Pancreas (tissue), 10 donors: ENCODE measurements around the gene GSG1L. TPM values are rescaled to one million over a fixed set of nuclear protein-coding genes. Genes with fewer than 3 reads are reported as not detected.

Experiments used
- ATAC-seq, 4 donors: fragments of 200-7000 bp; cut with Tn5 transposase; one replicate each; pipeline versions ENCODE4 v1.8.0 to v1.9.1; 2020; ENCODE audit warnings: mild to moderate bottlenecking in 4 of 4, moderate library complexity in 4 of 4
- DNase-seq, 6 donors: peaks; one replicate each; pipeline ENCODE4 v3.0.0-alpha.2; 2020
- FAIRE-seq: peaks from 2 replicates; lab custom pipeline; 2012; peaks lifted over from hg19 to GRCh38; lab: Jason Lieb, UNC
- H3K27ac ChIP-seq, 4 donors: fragments of 200-600 bp; sonication (generic); 1 replicate in 3 of 4; 2 replicates in 1 of 4; pipeline versions ENCODE4 v1.5.0 to v1.8.0; 2020
- H3K27me3 ChIP-seq, 4 donors: fragments of 200-600 bp; one replicate each; pipeline ENCODE4 v1.8.0; 2021
- H3K36me3 ChIP-seq, 3 donors: fragments of 200-600 bp; sonication (generic) in 1 of 3; one replicate each; pipeline versions ENCODE4 v1.5.0 to v1.8.0; 2020 to 2021
- H3K4me1 ChIP-seq, 3 donors: fragments of 200-600 bp; one replicate each; pipeline ENCODE4 v1.8.0; 2021
- H3K4me3 ChIP-seq, 4 donors: fragments of 200-600 bp; sonication (generic) in 2 of 4; one replicate each; pipeline versions ENCODE4 v1.5.0 to v1.8.0; 2020 to 2021
- H3K9me3 ChIP-seq, 4 donors: fragments of 200-600 bp; one replicate each; pipeline ENCODE4 v1.8.0; 2021
- WGBS, 2 donors: extraction: QIAGEN DNeasy Blood & Tissue Kit; methylation state at CpG; one replicate each; pipeline ENCODE4 v1.1.7; 2013; 5-methylcytosine and 5-hydroxymethylcytosine counted together
- intact Hi-C, 3 donors: fragments of 100-400 bp; cut with DNase I; formaldehyde crosslinking; loops; one replicate each; pipeline versions ENCODE4 v1.11.1 to v1.14.2; 2022
- polyA plus RNA-seq, 2 donors: library from polyadenylated mRNA; stranded (reverse); fragments of 200-250 nt; gene quantifications; one replicate each; pipeline ENCODE4 v1.2.3, GENCODE V29; 2013
- total RNA-seq, 6 donors: library from RNA; stranded (reverse); fragmentation: NEBNext Ultra II Directional in 4 of 6; extraction: Animal tissue kit (Norgen Biotek cat#: 25700) in 4 of 6; gene quantifications; one replicate each; pipeline versions ENCODE4 v1.2.1 to v1.2.4, GENCODE V29; 2021 to 2023
- TF ChIP-seq, protein P1 (sequence below), 4 donors: fragments of 200-600 bp; sonication (generic) in 3 of 4; IDR thresholded peaks; one replicate each; pipeline versions ENCODE4 v1.5.0 to v1.8.0; 2021; ENCODE audit warnings: antibody characterized with exemption in 4 of 4
- donor health status: healthy with polysubstance abuse.
- donor health status: DM: no; HTN: no; CAD: no; lungs with moderate emphysema.
- donor health status: DM: no; HTN: no; CAD: no.
- donor health status: control.
- donor health status: control.
- donor health status: Bipolar disorder and iron deficiency.
- donor health status: DM: yes; HTN: yes; CAD: no.
- donor health status: DM: no; HTN: no; CAD: no.
- donor health status: DM: no; HTN: no; CAD: no.
- donor health status: DM: yes; HTN: yes; CAD: no.

The GSG1L gene
- total and polyA plus RNA-seq, 8 donors: 0.02 to 0.12 TPM; not detected in 6

DNA sequence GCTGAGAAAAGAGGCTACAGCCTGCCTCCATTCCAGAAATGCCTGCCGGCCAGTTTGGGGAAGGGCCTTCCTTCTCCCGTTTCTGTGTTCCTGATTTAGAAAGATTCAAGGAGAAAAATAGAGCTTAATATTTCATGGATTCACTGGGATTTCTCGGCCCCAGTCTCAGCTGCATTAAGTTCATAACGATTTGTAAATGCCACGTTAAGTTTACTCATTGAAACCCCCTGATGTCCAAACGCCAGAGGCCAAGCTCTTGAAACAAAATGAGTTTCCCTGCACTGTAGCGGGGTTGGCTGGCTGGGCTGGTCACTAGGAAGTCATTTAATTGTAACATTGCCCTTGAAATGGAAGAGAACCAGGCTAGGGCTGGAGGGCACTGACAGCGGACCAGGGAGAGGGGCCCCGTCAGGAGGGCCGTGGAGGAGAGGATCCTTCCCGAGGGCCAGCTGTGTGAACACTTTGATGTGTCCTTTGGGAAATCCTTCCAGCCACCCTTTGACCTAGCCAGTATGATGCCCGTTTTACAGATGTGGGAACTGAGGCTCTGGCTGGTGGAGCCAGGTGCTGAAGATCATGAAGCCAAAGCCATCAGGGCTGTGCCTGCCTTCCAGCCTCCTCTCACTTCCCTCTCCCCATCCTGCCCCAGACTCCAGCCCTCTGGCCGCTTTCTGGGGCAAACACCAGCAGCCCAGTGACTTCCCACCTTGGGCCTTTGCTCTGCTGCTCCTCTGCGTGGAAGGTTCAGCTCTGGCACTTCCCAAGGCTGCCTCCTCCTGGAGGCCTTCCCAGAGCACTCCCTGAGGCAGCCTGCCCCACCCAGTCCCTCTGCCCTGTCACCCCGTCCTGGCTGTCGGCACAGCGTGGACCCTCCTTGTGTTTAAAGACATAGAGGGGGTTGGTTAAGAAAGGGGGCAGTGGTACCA, 293.0 kb downstream of the GSG1L start:
- Histone ChIP-seq H3K4me3 (no peak overlapping the region), H3K27me3 (no peaks in the 10 kb centered on the region), H3K9me3 (no peaks in the 10 kb centered on the region), H3K4me1 (no peaks in the 10 kb centered on the region), H3K27ac (no peak overlapping the region), H3K36me3 (peaks cover 0 to 20% (median 0%) of the 10 kb centered on the region in 3 donors)
- FAIRE-seq (no peak), DNase-seq (peak in 1 of 6 donors; percentile 30), ATAC-seq (no peak)
- intact Hi-C loops: no loop called here
- TF ChIP-seq, protein P1, sequence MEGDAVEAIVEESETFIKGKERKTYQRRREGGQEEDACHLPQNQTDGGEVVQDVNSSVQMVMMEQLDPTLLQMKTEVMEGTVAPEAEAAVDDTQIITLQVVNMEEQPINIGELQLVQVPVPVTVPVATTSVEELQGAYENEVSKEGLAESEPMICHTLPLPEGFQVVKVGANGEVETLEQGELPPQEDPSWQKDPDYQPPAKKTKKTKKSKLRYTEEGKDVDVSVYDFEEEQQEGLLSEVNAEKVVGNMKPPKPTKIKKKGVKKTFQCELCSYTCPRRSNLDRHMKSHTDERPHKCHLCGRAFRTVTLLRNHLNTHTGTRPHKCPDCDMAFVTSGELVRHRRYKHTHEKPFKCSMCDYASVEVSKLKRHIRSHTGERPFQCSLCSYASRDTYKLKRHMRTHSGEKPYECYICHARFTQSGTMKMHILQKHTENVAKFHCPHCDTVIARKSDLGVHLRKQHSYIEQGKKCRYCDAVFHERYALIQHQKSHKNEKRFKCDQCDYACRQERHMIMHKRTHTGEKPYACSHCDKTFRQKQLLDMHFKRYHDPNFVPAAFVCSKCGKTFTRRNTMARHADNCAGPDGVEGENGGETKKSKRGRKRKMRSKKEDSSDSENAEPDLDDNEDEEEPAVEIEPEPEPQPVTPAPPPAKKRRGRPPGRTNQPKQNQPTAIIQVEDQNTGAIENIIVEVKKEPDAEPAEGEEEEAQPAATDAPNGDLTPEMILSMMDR (IDR thresholded peaks at IDR 0.05): no peak
- 84 to 88% methylated on average over 17 of the region's 17 CpGs for WGBS, 2 donors

DNA sequence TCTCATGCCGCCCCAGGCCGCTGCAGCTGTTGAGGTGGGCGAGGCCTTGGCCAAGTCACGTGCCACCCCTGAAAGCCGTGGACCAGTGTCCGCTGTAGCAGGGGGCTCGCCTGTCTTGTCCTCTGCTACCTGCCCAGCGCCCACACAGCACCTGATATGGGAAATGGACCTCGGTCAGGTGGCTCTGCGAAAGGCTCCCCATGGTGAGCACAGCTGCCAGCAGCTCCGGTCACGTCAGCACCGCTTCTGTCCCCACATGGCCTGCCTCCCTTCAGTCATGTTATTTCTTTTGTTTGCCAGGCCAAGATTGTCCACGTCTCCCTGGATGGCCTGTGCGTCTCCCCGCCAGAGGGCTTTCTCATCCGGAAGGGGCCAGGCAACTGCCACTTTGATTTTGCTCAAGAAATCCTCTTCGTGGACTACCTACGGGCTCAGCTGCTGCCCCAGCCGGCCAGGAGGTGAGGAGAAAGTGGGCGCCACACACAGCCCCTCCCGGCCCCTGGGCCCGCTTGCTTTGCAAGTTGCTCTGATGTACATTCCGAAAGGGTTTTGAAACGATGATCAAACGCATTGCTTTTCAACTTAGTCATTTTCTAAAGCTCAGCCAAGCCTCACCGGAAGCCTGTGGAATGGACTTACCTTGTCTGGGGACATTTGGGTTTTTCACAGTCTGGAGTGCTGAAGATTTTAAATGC, 293.8 kb downstream of the GSG1L start:
- DNase-seq: peak in 1 of 6 donors; percentile 42
- FAIRE-seq: no peak
- intact Hi-C loops: no loop called here
- H3K27me3 ChIP-seq: no peaks in the 10 kb centered on the region
- no peaks in the 10 kb centered on the region for H3K4me1 ChIP-seq
- H3K36me3 ChIP-seq: peaks cover 0 to 16% (median 0%) of the 10 kb centered on the region in 3 donors
- H3K4me3 ChIP-seq: no peak overlapping the region
- no peak for ATAC-seq
- TF ChIP-seq, protein P1 (IDR thresholded peaks at IDR 0.05): no peak
- no peaks in the 10 kb centered on the region for H3K9me3 ChIP-seq
- 91% methylated on average over 27 of the region's 27 CpGs for WGBS, 2 donors
- H3K27ac ChIP-seq: no peak overlapping the region

DNA sequence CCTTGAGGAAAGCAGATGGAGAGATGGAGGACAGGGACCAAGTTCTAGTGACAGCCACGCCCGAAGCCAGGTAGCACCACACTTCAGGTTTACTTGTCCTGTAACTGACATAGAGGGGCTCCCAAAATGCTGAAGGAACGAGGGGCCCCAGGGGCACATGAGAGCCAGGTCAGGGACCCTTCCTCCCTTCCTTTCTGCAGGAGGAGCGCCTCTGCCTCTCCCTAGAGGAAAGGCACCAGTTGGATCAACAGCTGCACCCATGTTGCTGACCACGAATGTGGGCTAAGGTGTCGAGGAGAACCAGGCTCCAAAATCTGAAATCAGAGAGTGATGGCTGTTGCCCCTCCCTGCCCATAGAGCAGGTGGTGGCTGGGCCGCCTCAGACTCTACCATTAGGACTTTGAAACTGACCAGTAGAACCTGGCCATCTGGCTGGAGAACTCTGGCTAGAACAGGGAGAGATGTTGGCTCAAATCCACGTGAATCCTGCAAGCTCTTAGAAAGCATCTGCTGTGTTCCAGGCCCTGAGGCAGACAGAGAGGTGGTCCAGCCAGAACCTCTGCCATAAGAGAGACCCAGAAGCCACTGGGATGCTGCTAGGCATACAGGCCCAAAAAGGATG, 294.8 kb downstream of the GSG1L start:
- intact Hi-C loops: no loop called here
- H3K4me1 ChIP-seq: no peaks in the 10 kb centered on the region
- no peak for FAIRE-seq
- DNase-seq: peak in 1 of 6 donors; percentile 20
- no peaks in the 10 kb centered on the region for H3K27me3 ChIP-seq
- H3K36me3 ChIP-seq: peaks cover 0 to 24% (median 0%) of the 10 kb centered on the region in 3 donors
- no peak for ATAC-seq
- H3K4me3 ChIP-seq: no peak overlapping the region
- H3K27ac ChIP-seq: no peak overlapping the region
- H3K9me3 ChIP-seq: no peaks in the 10 kb centered on the region
- 91 to 96% methylated on average over 8 of the region's 8 CpGs for WGBS, 2 donors
- TF ChIP-seq, protein P1 (IDR thresholded peaks at IDR 0.05): no peak

DNA sequence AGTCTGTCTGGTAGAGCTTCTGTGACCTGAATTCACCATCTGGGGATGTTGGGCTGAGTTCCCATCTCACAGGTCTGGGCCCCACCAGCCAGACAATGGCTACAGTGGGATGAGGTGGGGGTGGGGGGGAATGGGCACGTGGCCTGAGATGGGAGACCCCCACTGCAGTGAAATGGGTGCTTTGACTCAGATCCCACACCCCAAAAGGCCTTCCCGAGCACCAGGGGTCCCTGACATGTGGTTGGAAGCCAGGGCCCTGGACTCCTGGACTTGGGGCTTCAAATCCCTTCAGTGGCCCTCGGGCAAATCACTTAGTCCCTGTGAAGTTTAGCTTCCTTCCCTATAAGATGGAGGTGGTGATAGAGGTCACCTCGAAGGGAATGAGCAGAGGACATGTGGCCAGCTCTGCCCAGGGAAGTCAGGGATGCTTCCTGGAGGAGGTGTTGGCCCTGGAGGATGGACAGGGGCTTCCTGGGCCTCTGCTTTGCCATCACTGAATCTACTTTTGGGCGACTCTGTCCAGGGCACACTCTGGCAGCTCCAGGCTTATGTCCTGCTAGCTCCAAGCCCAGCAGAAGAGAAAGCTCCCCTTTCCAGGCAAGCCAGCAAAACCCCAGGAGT, 295.4 kb downstream of the GSG1L start:
- TF ChIP-seq, protein P1 (IDR thresholded peaks at IDR 0.05): no peak
- ATAC-seq (no peak), DNase-seq (peak in 1 of 6 donors; percentile 14), FAIRE-seq (no peak)
- intact Hi-C loops: no loop called here
- peaks cover 0 to 27% (median 0%) of the 10 kb centered on the region in 3 donors for H3K36me3 ChIP-seq
- 92 to 93% methylated on average over 5 of the region's 5 CpGs for WGBS, 2 donors
- H3K4me3 ChIP-seq: no peak overlapping the region
- H3K9me3 ChIP-seq: no peaks in the 10 kb centered on the region
- no peak overlapping the region for H3K27ac ChIP-seq
- H3K4me1 ChIP-seq: no peaks in the 10 kb centered on the region
- H3K27me3 ChIP-seq: no peaks in the 10 kb centered on the region
